Measurements from ENCODE around the gene NLGN1. TPM values are rescaled to one million over a fixed set of nuclear protein-coding genes. Genes with fewer than 3 reads are reported as not detected.

Gene NLGN1
- total and polyA plus RNA-seq, 8 donors = 3.1 to 11.9 (median 8.0) TPM

DNA sequence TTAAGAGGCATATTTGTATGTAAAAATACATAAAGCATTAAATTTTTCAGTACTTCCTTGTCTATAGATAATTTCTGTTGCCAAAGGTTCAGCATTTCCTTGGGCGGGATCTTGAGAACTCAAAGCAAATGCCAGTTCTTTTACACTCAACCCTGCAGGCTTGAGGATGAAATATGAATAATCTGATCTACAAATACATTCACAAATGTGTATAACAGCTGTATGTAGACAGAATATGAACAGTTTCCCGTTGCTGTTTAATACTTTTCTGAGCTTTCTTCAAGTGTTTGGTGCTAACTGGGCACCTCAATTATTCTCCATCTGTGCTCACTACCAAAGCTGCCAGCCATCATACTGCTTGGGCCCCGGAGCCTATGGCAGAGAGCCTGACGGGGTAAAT is 661.3 kb downstream of the NLGN1 start:
- Histone ChIP-seq H3K9me3 (peaks cover 0 to 12% of the 10 kb centered on the region in 2 donors), H3K27ac (no peak overlapping the region), H3K4me3 (no peak overlapping the region), H3K36me3 (no peaks in the 10 kb centered on the region), H3K27me3 (no peaks in the 10 kb centered on the region), H3K4me1 (no peaks in the 10 kb centered on the region)
- DNase-seq (no peak), ATAC-seq (no peak)
- intact Hi-C loops (cut with DNase I) = no loop called here
- TF ChIP-seq, protein P1, sequence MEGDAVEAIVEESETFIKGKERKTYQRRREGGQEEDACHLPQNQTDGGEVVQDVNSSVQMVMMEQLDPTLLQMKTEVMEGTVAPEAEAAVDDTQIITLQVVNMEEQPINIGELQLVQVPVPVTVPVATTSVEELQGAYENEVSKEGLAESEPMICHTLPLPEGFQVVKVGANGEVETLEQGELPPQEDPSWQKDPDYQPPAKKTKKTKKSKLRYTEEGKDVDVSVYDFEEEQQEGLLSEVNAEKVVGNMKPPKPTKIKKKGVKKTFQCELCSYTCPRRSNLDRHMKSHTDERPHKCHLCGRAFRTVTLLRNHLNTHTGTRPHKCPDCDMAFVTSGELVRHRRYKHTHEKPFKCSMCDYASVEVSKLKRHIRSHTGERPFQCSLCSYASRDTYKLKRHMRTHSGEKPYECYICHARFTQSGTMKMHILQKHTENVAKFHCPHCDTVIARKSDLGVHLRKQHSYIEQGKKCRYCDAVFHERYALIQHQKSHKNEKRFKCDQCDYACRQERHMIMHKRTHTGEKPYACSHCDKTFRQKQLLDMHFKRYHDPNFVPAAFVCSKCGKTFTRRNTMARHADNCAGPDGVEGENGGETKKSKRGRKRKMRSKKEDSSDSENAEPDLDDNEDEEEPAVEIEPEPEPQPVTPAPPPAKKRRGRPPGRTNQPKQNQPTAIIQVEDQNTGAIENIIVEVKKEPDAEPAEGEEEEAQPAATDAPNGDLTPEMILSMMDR (IDR thresholded peaks at IDR 0.05) = no peak

DNA sequence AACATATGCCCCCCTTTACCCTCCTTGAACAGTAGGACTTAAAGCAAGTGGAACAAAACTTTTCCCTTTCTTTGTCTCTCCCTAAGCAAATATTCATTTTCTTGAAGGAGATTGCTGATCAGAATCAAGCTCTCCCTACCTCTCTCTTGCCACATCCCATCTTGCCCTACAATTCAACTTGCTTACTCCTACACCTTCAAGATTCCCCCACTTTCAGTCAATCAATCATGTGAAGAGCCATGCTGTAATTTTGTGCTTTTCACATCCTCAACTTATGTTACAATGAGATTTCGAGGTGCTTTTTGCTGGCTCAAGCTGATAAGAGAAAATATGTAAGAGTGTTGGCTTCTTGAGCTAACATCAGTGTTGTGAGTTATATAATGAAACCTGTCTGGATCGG is 662.9 kb downstream of the NLGN1 start:
- ATAC-seq (no peak), DNase-seq (no peak)
- intact Hi-C loops (cut with DNase I) = no loop called here
- Histone ChIP-seq H3K4me1 (no peaks in the 10 kb centered on the region), H3K9me3 (peaks cover 0 to 12% of the 10 kb centered on the region in 2 donors), H3K4me3 (no peak overlapping the region), H3K27ac (no peak overlapping the region), H3K36me3 (no peaks in the 10 kb centered on the region), H3K27me3 (no peaks in the 10 kb centered on the region)
- TF ChIP-seq, protein P1 (IDR thresholded peaks at IDR 0.05) = no peak

DNA sequence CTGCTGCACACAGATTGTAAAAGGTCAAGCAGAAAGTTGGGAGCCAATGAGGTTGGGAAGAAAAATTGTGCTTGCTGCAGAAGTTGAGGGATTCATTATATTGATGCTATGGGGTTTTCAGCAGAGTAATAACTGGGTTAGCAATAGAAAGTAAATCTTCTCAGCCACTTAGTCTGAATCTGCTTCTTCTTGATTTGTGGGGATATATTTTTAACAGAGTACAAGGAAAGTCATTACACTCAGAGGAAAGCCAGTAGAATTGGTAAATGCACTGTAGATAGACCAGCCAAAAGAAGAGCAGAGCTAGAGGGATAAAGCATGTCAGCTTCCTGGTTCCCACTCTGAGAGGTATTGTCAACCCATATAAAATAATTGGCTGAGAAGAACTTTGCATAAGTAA is 663.6 kb downstream of the NLGN1 start:
- TF ChIP-seq, protein P1 (IDR thresholded peaks at IDR 0.05) = no peak
- no peak for DNase-seq
- Histone ChIP-seq H3K4me1 (no peaks in the 10 kb centered on the region), H3K27me3 (no peaks in the 10 kb centered on the region), H3K4me3 (no peak overlapping the region), H3K27ac (no peak overlapping the region), H3K36me3 (no peaks in the 10 kb centered on the region), H3K9me3 (peaks cover 0 to 12% of the 10 kb centered on the region in 2 donors)
- intact Hi-C loops (cut with DNase I) = no loop called here
- ATAC-seq = no peak

DNA sequence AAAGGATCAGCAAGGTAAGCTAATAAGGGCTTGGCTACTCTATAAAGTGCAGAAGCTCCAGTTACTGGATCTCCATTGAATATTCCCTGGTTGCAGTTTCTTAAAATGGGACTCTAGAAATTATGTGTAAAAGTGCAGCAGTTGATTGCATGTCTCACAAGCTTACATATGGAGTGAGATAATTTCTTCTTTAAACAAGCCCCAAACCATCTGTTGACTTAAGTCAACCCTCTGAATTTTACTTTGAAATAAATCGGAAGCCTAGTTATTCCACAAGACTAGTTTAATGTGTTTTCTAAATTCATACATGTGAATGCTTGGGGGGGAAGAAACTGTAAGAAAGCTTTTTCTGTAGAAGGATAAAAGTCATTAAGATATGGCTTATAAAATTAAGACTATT is 664.2 kb downstream of the NLGN1 start:
- H3K36me3 ChIP-seq = no peaks in the 10 kb centered on the region
- TF ChIP-seq, protein P1 (IDR thresholded peaks at IDR 0.05) = no peak
- no peaks in the 10 kb centered on the region for H3K27me3 ChIP-seq
- peaks cover 0 to 12% of the 10 kb centered on the region in 2 donors for H3K9me3 ChIP-seq
- no peak for ATAC-seq
- no peaks in the 10 kb centered on the region for H3K4me1 ChIP-seq
- H3K27ac ChIP-seq = no peak overlapping the region
- no peak overlapping the region for H3K4me3 ChIP-seq
- DNase-seq = no peak
- intact Hi-C loops (cut with DNase I) = no loop called here

DNA sequence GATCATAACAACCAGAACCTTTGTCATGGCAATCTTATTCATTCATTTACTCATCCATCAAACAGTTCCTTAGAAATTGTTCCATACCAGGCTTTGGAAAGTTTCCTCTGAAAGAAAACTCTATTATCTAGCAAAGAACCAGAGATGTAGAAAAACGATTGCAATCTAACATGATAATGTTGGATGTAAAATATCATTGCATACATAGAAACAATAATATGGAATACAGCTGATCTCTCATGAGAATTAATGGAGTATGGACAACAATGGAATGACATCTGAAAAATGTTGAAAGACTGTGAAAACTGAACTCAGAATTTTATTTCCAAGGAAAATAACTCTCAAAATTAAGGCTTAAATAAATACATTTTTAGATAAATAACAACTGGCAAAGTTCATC is 665.4 kb downstream of the NLGN1 start:
- intact Hi-C loops (cut with DNase I) = no loop called here
- no peak for ATAC-seq
- peaks cover 0 to 12% of the 10 kb centered on the region in 2 donors for H3K9me3 ChIP-seq
- no peaks in the 10 kb centered on the region for H3K4me1 ChIP-seq
- no peak for DNase-seq
- H3K27me3 ChIP-seq = no peaks in the 10 kb centered on the region
- H3K27ac ChIP-seq = no peak overlapping the region
- H3K36me3 ChIP-seq = no peaks in the 10 kb centered on the region
- TF ChIP-seq, protein P1 (IDR thresholded peaks at IDR 0.05) = no peak
- no peak overlapping the region for H3K4me3 ChIP-seq
